SJCRH30 (cell line): Measurements from ENCODE around the gene TUBB6. TPM values are rescaled to one million over a fixed set of nuclear protein-coding genes. Genes with fewer than 3 reads are reported as not detected.

Experiments used
- DNase-seq, 2 experiments: peaks; one replicate each; pipeline ENCODE4 v3.0.0-alpha.2; 2015 to 2020
- H3K27ac ChIP-seq: fragments of 250-450 bp; sonication (Bioruptor Pico); 2 replicates; pipeline ENCODE4 v1.5.1; 2020; ENCODE audit warnings: mild to moderate bottlenecking, moderate library complexity
- H3K27me3 ChIP-seq: fragments of 250-450 bp; sonication (Bioruptor Pico); 2 replicates; pipeline ENCODE4 v1.5.1; 2020; ENCODE audit warnings: mild to moderate bottlenecking, moderate library complexity
- H3K36me3 ChIP-seq: fragments of 250-450 bp; sonication (Bioruptor Pico); 2 replicates; pipeline ENCODE4 v1.5.1; 2020; ENCODE audit warnings: mild to moderate bottlenecking, moderate library complexity
- H3K4me1 ChIP-seq: fragments of 250-450 bp; sonication (Bioruptor Pico); 2 replicates; pipeline ENCODE4 v1.5.1; 2020; ENCODE audit warnings: mild to moderate bottlenecking, moderate library complexity
- H3K4me3 ChIP-seq: fragments of 250-450 bp; sonication (Bioruptor Pico); 2 replicates; pipeline ENCODE4 v1.5.1; 2020; ENCODE audit warnings: mild to moderate bottlenecking, moderate library complexity
- H3K9me3 ChIP-seq: fragments of 250-450 bp; sonication (Bioruptor Pico); replicated peaks from 2 replicates; pipeline ENCODE4 v1.5.1; 2020; ENCODE audit warnings: mild to moderate bottlenecking, moderate library complexity
- total RNA-seq: library from RNA; depleted of rRNA; stranded (reverse); fragments of >200 nt; shearing (Covaris generic); gene quantifications from 2 replicates; pipeline ENCODE4 v1.2.3, GENCODE V29; 2014

Gene TUBB6
- total RNA-seq, 1 experiment from 2014 or later: 127 TPM

DNA sequence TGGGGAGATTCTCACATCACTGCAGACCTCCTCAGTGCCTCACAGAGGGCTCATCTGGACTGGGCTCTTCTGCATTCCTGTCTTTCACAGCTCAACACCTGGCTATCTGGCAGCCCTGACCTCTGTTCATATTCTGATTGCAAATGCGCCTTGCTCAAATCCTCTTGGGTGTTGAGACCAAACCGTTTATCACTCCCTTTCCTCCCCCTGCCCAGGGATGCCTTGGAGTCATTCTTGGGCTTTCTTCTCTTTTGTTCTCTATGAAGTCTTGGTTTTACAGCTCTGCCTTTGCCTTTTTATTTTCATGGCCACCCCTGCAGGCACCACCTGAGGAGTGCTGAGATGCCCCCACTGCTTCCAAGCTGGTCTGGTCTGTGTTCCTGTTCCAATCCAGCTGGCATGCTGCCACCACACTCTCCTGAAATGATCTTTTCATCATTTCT, 26.3 kb downstream of the TUBB6 start:
- H3K36me3 ChIP-seq: no peaks in the 10 kb centered on the region; the same call in 1 of the 2 replicates
- DNase-seq: no peak
- H3K9me3 ChIP-seq: no peaks in the 10 kb centered on the region
- no peak overlapping the region for H3K27ac ChIP-seq
- no peaks in the 10 kb centered on the region for H3K27me3 ChIP-seq
- no peak overlapping the region for H3K4me3 ChIP-seq
- H3K4me1 ChIP-seq: peaks cover 4% of the 10 kb centered on the region; the same call in 1 of the 2 replicates

DNA sequence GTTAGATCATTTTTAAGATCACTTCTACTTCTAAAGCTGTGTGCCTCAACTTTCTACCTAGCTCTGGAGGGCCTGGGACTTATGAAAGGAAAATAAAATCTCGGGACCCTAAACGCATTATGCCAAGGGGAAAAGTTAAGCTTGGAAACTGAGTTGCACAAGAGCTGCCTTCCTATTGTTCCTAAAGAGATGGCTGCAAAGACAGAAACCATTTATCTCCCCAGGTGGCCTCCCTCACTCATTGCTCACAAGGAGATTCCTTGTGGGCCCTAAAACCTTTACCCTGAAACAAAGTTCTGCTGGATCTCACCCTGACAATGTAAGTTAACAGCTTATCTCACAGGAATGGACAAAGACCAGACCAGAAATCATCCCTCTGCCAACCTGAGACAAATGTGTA, 26.8 kb downstream of the TUBB6 start:
- H3K36me3 ChIP-seq: no peaks in the 10 kb centered on the region; the same call in 1 of the 2 replicates
- no peaks in the 10 kb centered on the region for H3K27me3 ChIP-seq
- H3K9me3 ChIP-seq: no peaks in the 10 kb centered on the region
- no peak overlapping the region for H3K4me3 ChIP-seq
- no peak overlapping the region for H3K27ac ChIP-seq
- DNase-seq: no peak
- H3K4me1 ChIP-seq: peaks cover 4% of the 10 kb centered on the region; the same call in 1 of the 2 replicates

- no peak for DNase-seq
- peaks cover 4% of the 10 kb centered on the region; the same call in 1 of the 2 replicates for H3K4me1 ChIP-seq
- no peaks in the 10 kb centered on the region; the same call in 1 of the 2 replicates for H3K36me3 ChIP-seq
- H3K4me3 ChIP-seq: no peak overlapping the region
- H3K27me3 ChIP-seq: no peaks in the 10 kb centered on the region
- H3K27ac ChIP-seq: no peak overlapping the region
- no peaks in the 10 kb centered on the region for H3K9me3 ChIP-seq
Measured at GRCh38 chr18:12335503-12335902, 27.5 kb downstream of the TUBB6 start.

DNA sequence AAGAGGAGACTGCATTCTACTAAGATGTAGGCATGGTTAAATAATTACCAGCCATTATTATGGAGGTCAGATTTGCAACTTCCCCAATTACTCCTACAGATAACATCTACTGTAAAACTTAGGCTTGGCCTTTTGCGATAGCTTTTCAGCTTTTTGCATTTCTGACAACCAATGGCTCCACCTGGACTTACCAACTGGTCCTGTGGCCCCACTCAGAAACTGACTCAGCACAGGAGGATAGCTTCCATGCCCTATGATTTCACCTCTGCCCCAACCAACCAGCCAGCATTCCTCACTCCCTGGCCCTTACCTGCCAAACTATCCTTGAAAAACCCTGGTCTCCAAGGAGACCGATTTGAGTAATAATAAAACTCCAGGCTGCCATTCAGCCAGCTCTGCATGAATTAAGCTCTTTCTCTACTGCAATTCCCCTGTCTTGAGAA, 28.2 kb downstream of the TUBB6 start:
- H3K27ac ChIP-seq: no peak overlapping the region
- no peaks in the 10 kb centered on the region for H3K27me3 ChIP-seq
- no peaks in the 10 kb centered on the region for H3K9me3 ChIP-seq
- no peaks in the 10 kb centered on the region; the same call in 1 of the 2 replicates for H3K36me3 ChIP-seq
- H3K4me3 ChIP-seq: no peak overlapping the region
- no peak for DNase-seq
- H3K4me1 ChIP-seq: peaks cover 4% of the 10 kb centered on the region; the same call in 1 of the 2 replicates

DNA sequence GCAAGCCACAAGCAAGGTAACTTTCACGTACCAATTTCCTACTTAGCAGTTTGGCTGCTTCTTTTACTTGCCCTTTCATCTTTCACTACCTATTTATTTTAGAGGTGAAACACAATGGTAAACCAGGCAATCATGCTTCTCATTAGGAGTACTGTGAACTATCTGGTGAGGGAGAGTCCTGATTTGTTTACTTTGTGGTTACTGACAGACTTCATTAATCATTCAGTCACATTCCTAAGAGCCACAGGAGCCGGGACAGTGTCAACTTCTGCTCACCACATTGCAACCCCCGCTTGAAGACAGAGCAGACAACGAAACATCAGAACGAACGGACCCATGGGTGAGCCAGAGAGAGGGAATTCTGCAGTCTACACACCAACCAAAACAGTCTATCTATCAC, 28.8 kb downstream of the TUBB6 start:
- Histone ChIP-seq H3K4me1 (peaks cover 4% of the 10 kb centered on the region; the same call in 1 of the 2 replicates), H3K9me3 (no peaks in the 10 kb centered on the region), H3K36me3 (no peaks in the 10 kb centered on the region; the same call in 1 of the 2 replicates), H3K27ac (no peak overlapping the region), H3K4me3 (no peak overlapping the region), H3K27me3 (no peaks in the 10 kb centered on the region)
- no peak for DNase-seq

- H3K4me3 ChIP-seq: no peak overlapping the region
- H3K27me3 ChIP-seq: no peaks in the 10 kb centered on the region
- no peaks in the 10 kb centered on the region; the same call in 1 of the 2 replicates for H3K36me3 ChIP-seq
Measured at GRCh38 chr18:12338382-12338781, 30.3 kb downstream of the TUBB6 start.

GRCh38 chr18:12340945-12341660, 33.1 kb downstream of the TUBB6 start:
- no peaks in the 10 kb centered on the region for H3K27me3 ChIP-seq
- DNase-seq: no peak
- no peak overlapping the region for H3K27ac ChIP-seq
- H3K9me3 ChIP-seq: no peaks in the 10 kb centered on the region
- peaks cover 9% of the 10 kb centered on the region for H3K36me3 ChIP-seq
- peaks cover 4% of the 10 kb centered on the region; the same call in 1 of the 2 replicates for H3K4me1 ChIP-seq
- no peak overlapping the region for H3K4me3 ChIP-seq

More at GRCh38 chr18:12338382-12338781, 30.3 kb downstream of the TUBB6 start:
- Histone ChIP-seq H3K9me3 (no peaks in the 10 kb centered on the region), H3K4me1 (peaks cover 4% of the 10 kb centered on the region; the same call in 1 of the 2 replicates), H3K27ac (no peak overlapping the region)
- no peak for DNase-seq

GRCh38 chr18:12342661-12343060, 34.6 kb downstream of the TUBB6 start:
- H3K36me3 ChIP-seq: peaks cover 9% of the 10 kb centered on the region
- H3K4me3 ChIP-seq: no peak overlapping the region
- H3K9me3 ChIP-seq: no peaks in the 10 kb centered on the region
- no peaks in the 10 kb centered on the region for H3K27me3 ChIP-seq
- H3K27ac ChIP-seq: no peak overlapping the region
- no peaks in the 10 kb centered on the region for H3K4me1 ChIP-seq
- no peak for DNase-seq

DNA sequence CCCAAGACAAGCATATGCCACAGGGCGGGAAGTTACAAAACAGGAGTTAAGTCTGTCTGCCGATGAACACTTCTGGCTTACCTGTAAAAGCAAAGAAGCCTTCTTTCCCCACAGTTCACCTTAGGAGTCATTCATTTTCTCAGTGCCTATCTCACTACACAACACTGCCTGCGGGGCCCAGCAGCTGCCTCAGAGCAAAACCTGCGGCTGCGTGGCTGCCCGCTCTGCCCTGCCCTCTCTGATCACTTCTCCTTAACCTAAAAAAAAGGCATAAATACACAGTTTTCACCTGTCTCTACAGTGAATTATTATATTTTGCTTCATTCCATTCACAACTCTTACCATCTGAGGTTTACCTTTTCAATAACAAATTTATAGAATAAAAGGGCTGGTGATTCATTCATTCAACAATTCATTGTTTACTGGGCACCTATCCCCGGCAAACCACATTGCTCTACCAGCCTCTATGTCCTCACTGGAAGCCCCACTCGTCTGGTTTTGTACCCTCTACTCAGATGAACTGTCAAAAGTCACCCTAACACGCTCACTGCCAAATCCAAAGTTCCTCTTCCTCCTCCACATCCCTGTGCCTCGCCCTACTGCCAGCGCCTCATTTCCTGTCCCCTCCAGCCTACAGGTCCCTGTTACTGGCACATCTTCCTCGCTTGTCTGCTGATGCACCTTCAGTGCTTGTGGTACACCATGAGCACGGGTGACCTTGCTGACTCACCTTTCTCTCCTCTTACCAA, 37.6 kb downstream of the TUBB6 start:
- Histone ChIP-seq H3K27me3 (no peaks in the 10 kb centered on the region), H3K4me1 (no peaks in the 10 kb centered on the region), H3K4me3 (no peak overlapping the region), H3K36me3 (peaks cover 14% of the 10 kb centered on the region), H3K27ac (no peak overlapping the region), H3K9me3 (no peaks in the 10 kb centered on the region)
- no peak for DNase-seq

GRCh38 chr18:12346240-12346565, 38.2 kb downstream of the TUBB6 start:
- H3K4me3 ChIP-seq: no peak overlapping the region
- H3K4me1 ChIP-seq: no peaks in the 10 kb centered on the region
- DNase-seq: no peak
- no peak overlapping the region for H3K27ac ChIP-seq
- peaks cover 18% of the 10 kb centered on the region for H3K36me3 ChIP-seq
- H3K9me3 ChIP-seq: no peaks in the 10 kb centered on the region
- H3K27me3 ChIP-seq: no peaks in the 10 kb centered on the region

GRCh38 chr18:12347895-12348294, 39.9 kb downstream of the TUBB6 start:
- H3K9me3 ChIP-seq: no peaks in the 10 kb centered on the region
- DNase-seq: no peak
- no peak overlapping the region for H3K27ac ChIP-seq
- H3K4me1 ChIP-seq: no peaks in the 10 kb centered on the region
- peaks cover 24% of the 10 kb centered on the region for H3K36me3 ChIP-seq
- H3K4me3 ChIP-seq: no peak overlapping the region
- no peaks in the 10 kb centered on the region for H3K27me3 ChIP-seq

GRCh38 chr18:12352188-12352587, 44.1 kb downstream of the TUBB6 start:
- H3K9me3 ChIP-seq: no peaks in the 10 kb centered on the region
- no peaks in the 10 kb centered on the region for H3K27me3 ChIP-seq
- peaks cover 20% of the 10 kb centered on the region for H3K36me3 ChIP-seq
- no peak for DNase-seq
- H3K4me3 ChIP-seq: no peak overlapping the region
- no peaks in the 10 kb centered on the region for H3K4me1 ChIP-seq
- H3K27ac ChIP-seq: no peak overlapping the region

DNA sequence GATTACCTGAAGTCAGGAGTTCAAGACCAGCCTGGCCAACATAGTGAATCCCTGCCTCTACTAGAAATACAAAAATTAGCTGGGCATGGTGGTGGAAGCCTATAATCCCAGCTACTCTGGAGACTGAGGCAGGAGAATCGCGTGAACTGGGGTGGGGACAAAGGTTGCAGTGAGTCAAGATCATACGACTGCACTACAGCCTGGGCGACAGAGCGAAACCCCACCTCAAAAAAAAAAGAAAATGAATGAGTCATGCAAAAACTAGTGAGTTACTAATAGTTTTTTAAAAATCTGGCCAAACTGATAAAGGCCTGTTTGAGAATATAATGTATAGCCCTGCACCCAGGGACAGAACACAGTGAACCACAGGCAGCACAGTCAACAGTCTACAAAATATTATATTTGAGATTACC, 51.5 kb downstream of the TUBB6 start:
- H3K4me3 ChIP-seq: no peak overlapping the region
- H3K9me3 ChIP-seq: no peaks in the 10 kb centered on the region
- H3K36me3 ChIP-seq: peaks cover 16% of the 10 kb centered on the region; the same call in 1 of the 2 replicates
- H3K4me1 ChIP-seq: no peaks in the 10 kb centered on the region
- H3K27me3 ChIP-seq: no peaks in the 10 kb centered on the region
- no peak for DNase-seq
- no peak overlapping the region for H3K27ac ChIP-seq

GRCh38 chr18:12361770-12362378, 53.8 kb downstream of the TUBB6 start:
- no peak overlapping the region for H3K27ac ChIP-seq
- peaks cover 20% of the 10 kb centered on the region for H3K36me3 ChIP-seq
- DNase-seq: no peak
- no peaks in the 10 kb centered on the region for H3K4me1 ChIP-seq
- H3K4me3 ChIP-seq: no peak overlapping the region
- no peaks in the 10 kb centered on the region for H3K27me3 ChIP-seq
- no peaks in the 10 kb centered on the region for H3K9me3 ChIP-seq
